ENCODE results near the gene PYY. TPM values are rescaled to one million over a fixed set of nuclear protein-coding genes. Genes with fewer than 3 reads are reported as not detected.
"Not testable (repeated sequence)": the region's sequence is repeated elsewhere in the genome, so short reads cannot be mapped to it uniquely, and the experiment has no call there.

Gene PYY
- polyA plus RNA-seq (ENCODE audit: insufficient read length in 12 of 12), result 10 to 100 TPM in 1 of 12 donors, under 1 TPM in 2, not detected in 9; 0.22 to 79.9 (median 0.47) TPM
- long read RNA-seq, donor 1, transcript PYY-202 (3 exons, 580 nt), result major isoform, 58 of 252 reads
- long read RNA-seq, donor 1, partial matches to known transcripts, result 194 of 252 reads
- long read RNA-seq, donor 1, other reads (novel, unspliced or antisense), result 0 of 252 reads
- long read RNA-seq, donor 2, result 0 reads
- long read RNA-seq, donor 3, result 0 reads
- long read RNA-seq, donor 4, result 0 reads
- long read RNA-seq, donor 5, result 0 reads
- long read RNA-seq, donor 6, result 0 reads
- long read RNA-seq, donor 7, result 0 reads
- long read RNA-seq, donor 8, result 0 reads
- long read RNA-seq, donor 9, result 0 reads
- long read RNA-seq, donor 10, result 0 reads
- long read RNA-seq, donor 11, result 0 reads

- no peak for DNase-seq
These were observed at the start of gene PYY for GRCh38 chr17:43953746-43954145. Gene PYY (minus strand): TSS chr17:43953940. CDS start chr17:43953483, 457 bp downstream.

GRCh38 chr17:44002141-44002848 lies 48.6 kb upstream of the PYY start:
- DNase-seq, result no peak

GRCh38 chr17:44001461-44001920 lies 47.8 kb upstream of the PYY start:
- no peak for DNase-seq

GRCh38 chr17:44000871-44001460 lies 47.2 kb upstream of the PYY start:
- no peak for DNase-seq

- DNase-seq, result no peak
These were observed 46.6 kb upstream of the PYY start for GRCh38 chr17:44000141-44000860.

- DNase-seq, result no peak
These were observed 45.3 kb upstream of the PYY start for GRCh38 chr17:43999024-43999423.

- no peak for DNase-seq
These were observed 44.8 kb upstream of the PYY start for GRCh38 chr17:43998552-43998951.

GRCh38 chr17:43997180-43997579 lies 43.4 kb upstream of the PYY start:
- DNase-seq, result not testable (repeated sequence)

GRCh38 chr17:43995150-43995471 lies 41.4 kb upstream of the PYY start:
- DNase-seq, result no peak

GRCh38 chr17:43994272-43995149 lies 40.8 kb upstream of the PYY start:
- DNase-seq, result peak; percentile 32

GRCh38 chr17:43992641-43993040 lies 38.9 kb upstream of the PYY start:
- no peak for DNase-seq

- DNase-seq, result no peak
These were observed 34.6 kb upstream of the PYY start for GRCh38 chr17:43988301-43988700.

GRCh38 chr17:43987131-43988021 lies 33.6 kb upstream of the PYY start:
- no peak for DNase-seq

- no peak for DNase-seq
These were observed 32.7 kb upstream of the PYY start for GRCh38 chr17:43986225-43986981.

- no peak for DNase-seq
These were observed 30.8 kb upstream of the PYY start for GRCh38 chr17:43984521-43984920.

GRCh38 chr17:43983515-43984411 lies 30.0 kb upstream of the PYY start:
- no peak for DNase-seq

- no peak for DNase-seq
These were observed 29.4 kb upstream of the PYY start for GRCh38 chr17:43983196-43983514.

GRCh38 chr17:43982171-43982570 lies 28.4 kb upstream of the PYY start:
- no peak for DNase-seq
